Breast epithelium (tissue), 4 donors: ENCODE measurements around the gene SPATS1. TPM values are rescaled to one million over a fixed set of nuclear protein-coding genes. Genes with fewer than 3 reads are reported as not detected.
A peak's percentile ranks its signal among the peaks of the same experiment; 100 is the strongest.

Experiments used
- DNase-seq, 2 donors: peaks; one replicate each; pipeline ENCODE4 v3.0.0-alpha.2; 2019; ENCODE audit warnings: low spot score in 2 of 2
- H3K27ac ChIP-seq, 2 donors: fragments of 200-600 bp; sonication (generic) in 1 of 2; one replicate each; pipeline ENCODE4 v1.5.1; 2016 to 2019; ENCODE audit warnings: mild to moderate bottlenecking in 1 of 2
- H3K27me3 ChIP-seq, 2 donors: fragments of 200-600 bp; sonication (generic) in 1 of 2; one replicate each; pipeline versions ENCODE4 v1.5.1 to v1.6.0; 2017 to 2019; ENCODE audit warnings: control low read depth in 1 of 2, mild to moderate bottlenecking in 1 of 2
- H3K36me3 ChIP-seq: fragments of 200-600 bp; one replicate; pipeline ENCODE4 v1.5.1; 2019
- H3K4me1 ChIP-seq, 2 donors: fragments of 200-600 bp; sonication (generic); one replicate each; pipeline ENCODE4 v1.5.1; 2016 to 2019; ENCODE audit warnings: control low read depth in 1 of 2
- H3K4me3 ChIP-seq, 3 donors: fragments of 200-600 bp; sonication (generic); 1 replicate in 2 of 3; 2 replicates in 1 of 3; pipeline ENCODE4 v1.5.1; 2016 to 2019; ENCODE audit warnings: mild to moderate bottlenecking in 3 of 3, moderate library complexity in 2 of 3
- H3K9me3 ChIP-seq, 2 donors: fragments of 200-600 bp; sonication (generic) in 1 of 2; one replicate each; pipeline ENCODE4 v1.5.1; 2016 to 2019; ENCODE audit warnings: control low read depth in 1 of 2
- POLR2A ChIP-seq: fragments of 450-650 bp; IDR thresholded peaks from one replicate; pipeline ENCODE4 v1.6.1; 2016; ENCODE audit warnings: antibody characterized with exemption, mild to moderate bottlenecking, moderate library complexity
- POLR2AphosphoS5 ChIP-seq, 3 donors: sonication (generic); formaldehyde crosslinking; IDR thresholded peaks; one replicate each; pipeline ENCODE4 v1.6.1; 2017; ENCODE audit warnings: antibody characterized with exemption in 3 of 3
- intact Hi-C: fragments of 100-400 bp; cut with DNase I; formaldehyde crosslinking; loops from one replicate; pipeline ENCODE4 v1.15.1; 2023; ENCODE audit warnings: low total_unique reads
- total RNA-seq, 3 donors: library from RNA; depleted of rRNA; stranded (reverse); fragments of >200 nt; gene quantifications; one replicate each; pipeline ENCODE4 v1.1.0, GENCODE V29; 2016
- TF ChIP-seq, protein P1 (sequence below), 3 donors: fragments of 450-650 bp; IDR thresholded peaks; one replicate each; pipeline ENCODE4 v1.5.1; 2016 to 2017; ENCODE audit warnings: antibody characterized with exemption in 3 of 3, mild to moderate bottlenecking in 3 of 3, moderate library complexity in 3 of 3

SPATS1 gene
- total RNA-seq, 3 donors from 2014 or later: not detected

DNA sequence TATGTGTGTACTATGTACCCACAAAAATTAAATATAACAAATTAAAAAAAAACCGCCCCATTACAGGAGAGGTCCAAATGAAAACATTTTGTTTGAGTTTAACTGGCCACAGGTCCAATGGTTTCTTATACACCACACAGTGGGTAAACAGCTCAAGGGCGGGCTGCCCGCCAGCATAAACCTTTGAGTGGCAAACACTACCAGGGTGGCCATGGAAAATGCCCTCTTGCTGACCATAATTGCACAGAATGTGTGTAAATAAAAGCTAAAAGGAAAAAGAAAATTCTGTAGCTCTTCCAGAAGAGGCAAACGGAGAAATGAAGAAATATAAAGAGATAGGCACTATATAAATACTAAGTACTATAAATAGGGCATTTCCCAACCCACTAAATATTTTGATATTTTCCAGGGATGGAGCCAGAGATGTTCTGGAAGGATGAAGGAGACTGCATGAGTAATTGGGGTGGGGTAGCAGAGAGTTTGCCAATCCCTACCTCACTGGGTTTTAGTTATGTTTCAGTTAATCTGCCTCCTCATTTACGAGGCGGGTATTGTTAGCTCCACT, 44.0 kb downstream of the SPATS1 start:
- H3K27me3 ChIP-seq: no peaks in the 10 kb centered on the region
- H3K36me3 ChIP-seq: no peaks in the 10 kb centered on the region
- TF ChIP-seq POLR2AphosphoS5 (IDR thresholded peaks at IDR 0.05): peak in 1 of 3 donors; percentile 33
- TF ChIP-seq, protein P1, sequence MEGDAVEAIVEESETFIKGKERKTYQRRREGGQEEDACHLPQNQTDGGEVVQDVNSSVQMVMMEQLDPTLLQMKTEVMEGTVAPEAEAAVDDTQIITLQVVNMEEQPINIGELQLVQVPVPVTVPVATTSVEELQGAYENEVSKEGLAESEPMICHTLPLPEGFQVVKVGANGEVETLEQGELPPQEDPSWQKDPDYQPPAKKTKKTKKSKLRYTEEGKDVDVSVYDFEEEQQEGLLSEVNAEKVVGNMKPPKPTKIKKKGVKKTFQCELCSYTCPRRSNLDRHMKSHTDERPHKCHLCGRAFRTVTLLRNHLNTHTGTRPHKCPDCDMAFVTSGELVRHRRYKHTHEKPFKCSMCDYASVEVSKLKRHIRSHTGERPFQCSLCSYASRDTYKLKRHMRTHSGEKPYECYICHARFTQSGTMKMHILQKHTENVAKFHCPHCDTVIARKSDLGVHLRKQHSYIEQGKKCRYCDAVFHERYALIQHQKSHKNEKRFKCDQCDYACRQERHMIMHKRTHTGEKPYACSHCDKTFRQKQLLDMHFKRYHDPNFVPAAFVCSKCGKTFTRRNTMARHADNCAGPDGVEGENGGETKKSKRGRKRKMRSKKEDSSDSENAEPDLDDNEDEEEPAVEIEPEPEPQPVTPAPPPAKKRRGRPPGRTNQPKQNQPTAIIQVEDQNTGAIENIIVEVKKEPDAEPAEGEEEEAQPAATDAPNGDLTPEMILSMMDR (IDR thresholded peaks at IDR 0.05): no peak
- H3K9me3 ChIP-seq: no peaks in the 10 kb centered on the region
- H3K4me3 ChIP-seq: peak overlapping the region in 2 of 3 donors; percentile 92 to 95
- peaks cover 3 to 6% of the 10 kb centered on the region in 2 donors for H3K4me1 ChIP-seq
- peak in 1 of 2 donors; percentile 64 for DNase-seq
- intact Hi-C loops: no loop called here
- H3K27ac ChIP-seq: peak overlapping the region; percentile 95 to 98

DNA sequence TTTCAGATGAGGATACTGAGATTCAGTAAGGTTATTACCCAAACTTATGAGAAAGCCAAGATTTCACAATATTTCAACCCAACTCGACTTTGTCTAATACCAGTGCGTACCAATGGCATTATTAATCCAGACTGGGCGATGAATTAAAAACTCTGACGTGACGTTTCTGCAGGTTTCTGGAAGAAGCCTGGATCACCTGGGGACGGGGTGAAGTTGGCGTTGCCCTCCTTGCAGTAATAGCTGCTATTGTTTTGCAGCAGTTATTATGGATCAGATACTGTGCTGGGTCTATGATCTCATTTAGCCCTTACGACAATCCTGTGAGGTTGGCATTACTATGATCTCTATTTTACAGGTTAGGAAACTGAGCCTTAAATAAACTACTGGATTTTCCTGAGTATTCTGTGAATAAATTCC, 44.5 kb downstream of the SPATS1 start:
- TF ChIP-seq POLR2A: no peak
- peaks cover 3 to 6% of the 10 kb centered on the region in 2 donors for H3K4me1 ChIP-seq
- H3K9me3 ChIP-seq: no peaks in the 10 kb centered on the region
- intact Hi-C loops: no loop called here
- peak overlapping the region; percentile 87 to 95 (median 92) for H3K4me3 ChIP-seq
- H3K36me3 ChIP-seq: no peaks in the 10 kb centered on the region
- peak overlapping the region; percentile 95 to 98 for H3K27ac ChIP-seq
- no peaks in the 10 kb centered on the region for H3K27me3 ChIP-seq
- no peak for DNase-seq

DNA sequence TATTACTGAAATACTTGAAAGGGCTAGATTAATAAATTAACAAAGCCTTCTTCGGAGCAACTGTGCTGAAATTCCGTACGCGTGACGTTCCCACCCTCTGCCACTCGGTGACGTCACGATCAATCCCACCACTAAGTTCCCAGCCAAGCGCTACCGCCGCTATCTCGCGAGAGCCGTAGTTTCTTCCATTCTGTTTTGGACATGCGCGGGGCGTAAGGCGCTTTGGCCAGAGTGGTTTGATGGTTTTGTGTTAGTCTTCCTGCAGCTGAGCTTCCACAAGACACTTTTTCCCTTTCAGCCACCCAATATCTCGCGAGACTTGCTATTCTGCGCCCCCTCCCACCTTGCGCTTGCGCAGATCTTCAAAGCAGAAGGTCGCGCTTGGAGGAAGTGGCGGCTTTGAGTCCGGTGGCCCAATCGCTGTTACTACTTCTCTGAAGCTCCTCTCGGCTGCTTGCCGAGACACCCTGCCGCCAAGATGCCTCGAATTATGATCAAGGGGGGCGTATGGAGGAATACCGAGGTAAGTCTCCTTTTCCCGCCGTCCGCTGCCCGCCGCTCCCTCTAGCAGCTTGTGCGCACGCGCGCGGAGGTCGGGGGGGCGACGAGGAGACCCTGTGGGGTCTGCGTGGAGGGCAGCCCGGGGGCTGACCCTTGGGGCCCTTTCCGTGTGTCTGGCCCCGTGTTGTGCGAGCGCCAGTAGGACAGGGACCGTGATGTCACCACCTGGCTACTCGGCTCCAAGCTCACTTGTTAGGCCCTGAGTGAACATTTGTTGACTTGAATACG, 45.1 kb downstream of the SPATS1 start, which contains the start of gene CDC5L:
Gene CDC5L, plus strand, starts transcription at position 361 of the 789 bp plus-strand sequence. Its CDS starts 118 bp downstream, at position 479.
- Histone ChIP-seq H3K27me3 (no peaks in the 10 kb centered on the region), H3K4me1 (peaks cover 3 to 6% of the 10 kb centered on the region in 2 donors), H3K4me3 (peak within 1 kb of the TSS; percentile 87 to 95 (median 92)), H3K27ac (peak within 1 kb of the TSS; percentile 95 to 98), H3K36me3 (no peaks in the 10 kb centered on the region), H3K9me3 (no peaks in the 10 kb centered on the region)
- DNase-seq: peak; percentile 93 to 96
- TF ChIP-seq POLR2A (peak; percentile 95), POLR2AphosphoS5 (IDR thresholded peaks at IDR 0.05) (peak; percentile 90 to 98 (median 97))
- TF ChIP-seq, protein P1 (IDR thresholded peaks at IDR 0.05): no peak
- intact Hi-C loops: no loop called here

DNA sequence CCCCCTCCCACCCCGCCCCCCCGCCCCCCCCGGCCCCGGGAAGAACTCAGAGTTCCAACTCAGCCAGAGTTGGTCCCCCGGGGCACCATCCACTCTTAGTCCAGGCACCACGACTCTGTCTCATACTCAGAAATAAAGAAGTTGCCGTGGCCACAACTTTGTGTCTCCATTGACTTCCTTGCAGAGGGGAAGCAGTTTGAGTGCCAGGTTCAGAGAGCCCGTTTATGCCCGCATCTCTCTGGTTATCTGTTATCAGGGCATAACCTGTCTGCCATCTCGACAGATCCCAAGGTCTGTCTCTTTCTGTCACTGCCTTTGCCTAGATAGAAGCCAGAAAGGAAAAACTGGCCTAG, 45.7 kb downstream of the SPATS1 start:
- Histone ChIP-seq H3K27me3 (no peaks in the 10 kb centered on the region), H3K4me3 (peak overlapping the region; percentile 87 to 95 (median 92)), H3K4me1 (peaks cover 3 to 6% of the 10 kb centered on the region in 2 donors), H3K9me3 (no peaks in the 10 kb centered on the region), H3K27ac (peak overlapping the region; percentile 95 to 98), H3K36me3 (no peaks in the 10 kb centered on the region)
- TF ChIP-seq POLR2AphosphoS5 (IDR thresholded peaks at IDR 0.05) (no peak), POLR2A (no peak)
- TF ChIP-seq, protein P1 (IDR thresholded peaks at IDR 0.05): no peak
- intact Hi-C loops: no loop called here
- no peak for DNase-seq

DNA sequence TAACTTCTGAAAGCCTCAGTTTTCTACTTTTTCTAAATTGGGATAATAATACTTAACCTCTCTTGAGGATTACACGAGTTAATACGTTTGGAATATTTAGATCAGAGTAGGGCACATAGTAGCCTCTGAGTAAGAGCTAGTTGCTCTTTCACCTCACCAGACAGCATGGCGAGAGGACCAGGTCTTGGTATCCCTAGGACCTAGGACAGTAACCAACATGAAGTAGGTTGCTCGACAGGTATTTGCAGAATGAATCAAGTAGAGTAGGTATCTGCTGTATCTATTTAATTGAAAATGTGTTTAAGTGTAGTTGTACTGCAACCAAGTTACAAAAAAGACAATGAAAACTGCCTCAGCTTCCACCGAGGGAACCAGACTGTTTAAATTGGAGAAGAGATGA, 46.4 kb downstream of the SPATS1 start:
- Histone ChIP-seq H3K36me3 (no peaks in the 10 kb centered on the region), H3K9me3 (no peaks in the 10 kb centered on the region), H3K27ac (no peak overlapping the region), H3K27me3 (no peaks in the 10 kb centered on the region), H3K4me3 (peak overlapping the region in 2 of 3 donors; percentile 92 to 95), H3K4me1 (peaks cover 3 to 6% of the 10 kb centered on the region in 2 donors)
- intact Hi-C loops: no loop called here
- TF ChIP-seq, protein P1 (IDR thresholded peaks at IDR 0.05): no peak
- TF ChIP-seq POLR2A: no peak
- TF ChIP-seq POLR2AphosphoS5 (IDR thresholded peaks at IDR 0.05): no peak
- no peak for DNase-seq
